Stimulated activated CD8-positive, alpha-beta memory T cell treated with anti-CD3 and anti-CD28 coated beads, Interleukin-4, amount 100 ng/mL, for 4 hours (primary cell): ENCODE measurements around the gene OSGEPL1.
"Not testable (repeated sequence)": the region's sequence is repeated elsewhere in the genome, so short reads cannot be mapped to it uniquely, and the experiment has no call there.

ENCODE experiments used
- DNase-seq, 2 donors: peaks; one replicate each; pipeline ENCODE4 v3.0.0-alpha.2; 2020; ENCODE audit warnings: low read depth in 2 of 2, low spot score in 1 of 2

Gene OSGEPL1

DNA sequence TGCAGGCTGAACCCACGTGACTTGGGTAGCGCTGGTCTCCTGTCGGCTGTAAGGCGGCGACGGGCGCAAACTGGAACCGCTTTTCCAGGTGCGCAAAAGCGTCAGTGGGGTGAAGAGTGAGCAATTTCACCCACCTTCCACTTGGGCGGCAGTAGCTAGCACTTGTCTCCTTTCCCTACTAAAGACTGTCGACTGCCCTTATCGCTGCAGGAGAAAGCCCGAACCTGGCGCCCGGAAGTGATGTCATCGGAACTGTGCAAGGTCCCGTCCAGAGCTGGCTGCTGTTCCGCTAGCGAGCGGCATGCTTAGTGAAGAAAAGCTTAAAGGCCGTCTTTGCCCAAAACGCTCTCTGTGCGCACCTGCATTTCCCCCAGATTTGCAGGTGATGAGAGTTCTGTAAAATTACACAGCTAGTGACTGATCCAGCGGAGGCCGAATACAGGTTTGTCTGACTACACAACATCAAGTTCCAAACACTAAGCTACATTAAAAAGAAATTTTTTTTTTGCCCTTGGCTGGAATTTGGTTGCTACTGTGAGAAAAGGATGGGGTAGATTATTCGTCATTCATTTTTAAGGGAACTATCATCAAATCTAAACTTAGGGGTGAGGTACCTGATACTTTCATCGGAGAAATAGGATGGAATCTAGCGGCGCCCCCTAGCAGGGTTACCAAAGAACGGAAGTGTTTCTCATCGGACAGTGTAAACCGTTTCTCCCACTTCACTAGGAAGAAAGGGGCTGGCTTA is at the start of gene OSGEPL1:
Gene OSGEPL1 (minus strand): TSS at position 242 of the 748 bp plus-strand sequence. CDS start 1,152 bp downstream, outside the sequence.
- DNase-seq = peak; percentile 81 to 86

- no peak for DNase-seq
Observed at GRCh38 chr2:189803431-189803830, 40.8 kb upstream of the OSGEPL1 start.

DNA sequence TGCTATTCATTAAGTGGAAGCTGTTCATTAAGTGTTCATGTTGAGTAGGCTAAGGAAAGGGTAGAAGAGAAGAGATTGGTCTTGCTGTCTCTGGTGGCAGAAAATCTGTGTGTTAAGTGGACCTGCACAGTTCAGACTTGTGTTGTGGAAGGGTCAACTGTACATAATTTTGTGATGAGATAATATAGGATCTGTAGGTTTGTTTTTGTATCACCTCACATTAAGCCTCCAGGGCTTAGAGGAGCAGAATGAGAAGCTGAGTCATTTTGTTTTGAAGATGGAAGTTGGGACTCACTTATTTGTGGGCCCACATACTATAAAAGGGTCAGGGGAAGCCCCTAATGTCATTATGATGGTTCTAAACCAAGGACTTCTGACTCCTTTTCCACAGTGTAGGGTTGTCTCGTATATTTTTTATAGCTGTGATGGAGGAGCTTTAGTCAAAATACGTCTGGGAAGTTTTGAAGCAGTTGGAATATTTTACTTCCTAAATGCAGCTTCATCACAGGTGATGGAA is 39.9 kb upstream of the OSGEPL1 start:
- no peak for DNase-seq

GRCh38 chr2:189799531-189799930 is 36.9 kb upstream of the OSGEPL1 start:
- no peak for DNase-seq

DNA sequence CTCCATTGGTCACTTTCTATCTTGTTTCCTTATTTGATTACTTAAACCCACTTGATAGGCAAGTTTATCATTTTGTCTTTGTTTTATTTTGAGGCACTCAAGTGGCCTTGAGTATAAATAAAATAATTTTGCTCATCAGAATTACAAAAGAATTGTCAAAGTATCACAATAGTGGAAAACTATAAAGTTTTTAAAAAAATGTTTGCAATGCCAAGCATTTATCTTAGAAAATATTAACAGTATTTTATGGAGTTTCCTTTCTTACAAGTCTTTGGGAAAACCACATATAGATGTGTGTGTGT is 36.4 kb upstream of the OSGEPL1 start:
- no peak for DNase-seq

GRCh38 chr2:189798312-189799029 is 35.9 kb upstream of the OSGEPL1 start:
- DNase-seq = no peak

DNA sequence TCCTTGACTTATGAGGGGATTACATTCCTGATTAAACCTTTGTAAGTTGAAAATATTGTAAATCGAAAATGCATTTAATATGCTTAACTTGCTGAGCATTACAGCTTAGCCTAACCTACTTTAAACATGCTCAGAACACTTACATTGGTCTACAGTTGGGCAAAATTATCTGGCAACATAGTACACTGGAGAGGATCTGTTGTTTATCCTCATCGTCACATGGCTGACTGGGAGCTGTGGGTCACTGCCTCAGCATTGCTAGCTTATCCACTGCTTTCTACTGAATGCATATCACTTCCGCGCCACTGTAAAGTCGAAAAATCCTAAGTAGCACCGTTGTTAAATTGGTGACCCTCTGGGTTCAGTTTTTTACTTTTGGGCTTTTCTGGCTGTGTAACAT is 35.3 kb upstream of the OSGEPL1 start:
- no peak for DNase-seq

DNA sequence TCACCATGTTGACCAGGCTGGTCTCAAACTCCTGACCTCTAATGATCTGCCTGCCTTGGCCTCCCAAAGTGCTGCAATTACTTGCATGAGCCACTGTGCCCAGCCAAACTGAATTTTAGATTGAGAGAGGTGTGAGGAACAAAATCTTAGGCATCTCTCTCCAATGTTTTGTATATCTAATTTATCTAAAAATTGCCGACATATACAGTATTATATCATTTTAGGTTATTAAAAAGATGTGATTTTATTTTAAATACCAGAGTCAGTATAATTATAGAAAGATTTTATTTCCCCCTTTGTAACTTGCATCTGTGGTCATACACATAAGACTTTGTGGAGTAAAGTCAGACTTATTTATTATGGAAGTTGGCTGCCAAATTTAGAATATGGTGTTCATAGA is 31.7 kb upstream of the OSGEPL1 start:
- DNase-seq = no peak

GRCh38 chr2:189791338-189792042 is 28.9 kb upstream of the OSGEPL1 start:
- no peak for DNase-seq

DNA sequence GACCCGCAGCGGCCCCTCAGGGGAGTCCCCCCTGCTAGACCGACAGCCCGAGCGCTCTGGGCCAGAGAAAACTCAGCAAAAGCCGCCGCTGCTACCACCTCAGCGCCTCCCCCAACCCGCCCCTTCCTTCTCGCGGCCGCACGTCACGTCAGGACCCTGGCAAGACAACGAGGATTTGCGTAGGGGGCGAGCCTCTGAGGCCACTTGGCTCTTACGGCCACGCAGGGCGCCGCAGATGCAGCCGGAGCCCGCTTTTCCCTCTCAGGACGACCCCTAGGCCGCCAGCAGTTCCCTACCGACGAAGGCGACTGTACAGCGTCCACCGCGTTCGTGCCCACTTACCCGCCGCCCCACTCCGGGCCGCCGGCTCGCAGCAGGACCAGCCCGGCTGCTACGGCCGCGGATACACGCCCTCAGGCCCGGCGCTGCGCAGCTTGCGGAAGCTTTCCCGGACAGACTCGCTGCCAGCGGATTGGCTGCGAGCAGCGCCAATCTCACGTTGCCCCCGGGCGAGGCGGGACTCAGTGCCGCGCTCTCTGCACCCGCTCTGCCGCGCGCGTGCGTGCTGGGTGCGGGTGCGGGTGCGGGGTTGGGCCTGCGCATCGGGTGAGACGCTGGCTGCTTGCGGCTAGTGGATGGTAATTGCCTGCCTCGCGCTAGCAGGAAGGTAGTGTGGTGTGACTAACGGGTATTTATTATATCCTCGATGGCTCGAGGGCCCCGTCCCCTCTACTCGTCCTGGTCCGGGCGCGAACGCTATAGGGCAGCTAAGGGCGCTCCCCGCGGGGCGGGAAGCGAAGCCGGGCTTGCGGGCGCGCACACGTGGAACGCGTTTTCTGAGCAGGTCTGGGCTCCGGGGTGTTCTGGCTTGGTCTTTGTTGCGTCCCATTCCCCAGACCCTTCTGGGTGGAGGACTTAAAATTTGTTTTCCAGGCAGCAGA is 21.6 kb upstream of the OSGEPL1 start, which contains the start of the genes ORMDL1 and PMS1:
Gene ORMDL1 (minus strand): TSS at position 413 of the 941 bp plus-strand sequence. CDS start 1,744 bp downstream, outside the sequence.
Gene PMS1 (plus strand): TSS at position 524 of the 941 bp plus-strand sequence. CDS start 7,360 bp downstream, outside the sequence.
- peak; percentile 77 to 90 for DNase-seq

DNA sequence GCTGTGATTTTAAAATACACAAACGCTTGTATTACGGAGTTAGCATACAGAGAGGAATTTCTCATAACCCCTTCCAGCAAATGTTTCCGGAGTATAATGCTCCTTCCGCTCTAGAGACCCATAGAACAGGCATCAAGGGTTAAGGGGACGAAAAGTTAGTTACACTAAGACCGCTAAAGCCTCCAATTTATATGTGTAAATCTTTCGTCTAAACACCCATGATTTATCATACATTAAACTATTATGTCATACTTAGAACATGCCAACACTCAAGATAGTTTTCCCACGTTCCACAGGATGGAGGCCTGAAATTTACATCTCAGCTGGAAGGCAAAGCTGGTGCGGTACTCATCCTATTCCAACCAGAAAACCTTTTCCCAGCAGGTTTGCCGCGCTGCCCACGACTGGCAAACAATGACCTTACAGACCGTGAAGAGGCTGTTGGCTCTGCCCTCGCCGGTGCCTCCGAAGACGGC is 20.9 kb upstream of the OSGEPL1 start:
- no peak for DNase-seq

- DNase-seq = no peak
Observed at GRCh38 chr2:189782221-189782671, 19.7 kb upstream of the OSGEPL1 start.

DNA sequence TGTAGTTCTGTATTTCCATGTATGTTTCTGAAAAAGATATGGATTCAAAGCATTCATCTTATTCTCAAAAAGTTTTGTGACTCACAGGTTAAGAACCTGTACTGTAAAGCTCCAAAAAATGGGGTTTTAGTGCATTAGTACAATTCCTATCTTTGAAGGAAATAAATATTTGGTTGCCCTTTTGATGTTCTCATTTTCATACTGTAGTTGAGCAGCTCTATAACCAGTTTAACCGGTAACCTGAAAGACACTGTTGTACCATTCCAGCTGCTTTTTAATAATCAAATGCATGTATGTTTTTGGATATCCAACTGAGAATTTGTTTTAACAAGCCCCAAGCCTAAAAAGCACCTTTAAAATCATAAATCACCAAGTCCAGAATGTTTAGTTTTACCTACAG is 9.6 kb upstream of the OSGEPL1 start:
- no peak for DNase-seq

DNA sequence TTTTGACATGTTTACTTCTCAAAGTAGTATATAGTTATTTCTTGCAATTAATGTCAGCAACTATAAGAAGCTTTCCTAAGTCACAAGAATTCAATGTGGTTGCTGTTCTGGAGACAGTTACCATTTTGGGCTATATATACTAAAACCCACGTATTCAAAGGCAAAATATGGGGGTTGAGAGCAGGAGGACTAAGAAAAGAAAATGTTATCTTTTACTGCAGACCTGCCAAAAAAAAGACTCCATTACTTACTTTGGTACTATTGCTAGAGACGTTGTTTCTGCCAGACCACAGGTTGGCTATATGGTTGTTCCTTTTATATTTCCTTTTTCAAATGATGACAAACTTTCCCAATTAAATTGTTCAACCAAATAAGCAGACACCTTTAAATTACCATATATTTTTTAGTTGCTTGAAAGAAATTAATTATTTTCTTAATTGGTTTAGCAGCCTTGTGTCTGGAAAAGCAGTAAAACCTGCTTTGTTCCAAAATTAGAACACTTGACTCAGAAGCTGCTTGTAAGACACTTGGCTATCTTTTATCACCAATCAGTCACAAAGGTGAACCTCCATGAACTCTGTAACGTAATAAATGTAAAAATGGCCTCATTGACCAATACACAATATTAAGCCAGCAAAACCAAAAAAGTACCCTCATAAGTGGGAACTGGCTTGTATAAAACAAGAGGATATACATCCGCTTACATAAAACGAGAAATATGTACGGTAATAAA is 8.2 kb upstream of the OSGEPL1 start:
- no peak for DNase-seq

DNA sequence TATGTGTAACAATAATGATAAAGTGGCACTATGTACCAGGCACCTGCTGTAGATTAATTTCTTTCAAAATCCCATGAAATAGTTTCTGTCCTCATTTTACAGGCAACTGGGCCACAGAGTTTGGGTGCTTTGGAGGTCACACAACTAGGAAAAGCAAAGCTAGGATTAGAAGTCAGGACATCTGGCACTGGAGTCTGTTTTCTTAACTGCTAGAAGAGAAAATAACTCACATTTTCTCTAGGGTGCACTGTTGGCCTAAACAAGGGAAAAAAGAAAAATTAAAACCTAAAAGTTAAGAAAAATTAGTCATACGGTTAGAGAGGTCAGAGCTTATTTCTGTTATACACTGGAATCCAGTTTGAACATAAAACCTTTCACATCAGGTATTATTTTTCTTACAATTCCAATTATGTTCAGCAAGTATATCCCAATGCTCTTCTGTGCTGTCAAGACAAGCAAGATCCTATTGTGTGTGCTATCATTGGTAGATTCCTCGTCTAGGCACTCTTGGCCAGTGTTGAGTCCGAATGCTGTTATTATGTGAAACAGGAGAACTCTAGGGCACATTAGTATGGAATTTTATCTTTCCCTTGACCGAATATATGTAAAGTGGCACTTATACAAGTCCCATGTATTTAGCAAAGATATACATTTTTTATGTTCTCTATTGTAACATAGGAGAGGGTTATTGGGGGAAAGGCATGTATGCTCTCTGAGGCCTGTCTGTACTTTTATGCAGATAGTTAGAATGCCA is 1.5 kb upstream of the OSGEPL1 start:
- no peak for DNase-seq

- no peak for DNase-seq
Observed at GRCh38 chr2:189762229-189762550, 402 bp downstream of the OSGEPL1 start.

GRCh38 chr2:189760154-189760553 is 2.4 kb downstream of the OSGEPL1 start:
- DNase-seq = not testable (repeated sequence)

DNA sequence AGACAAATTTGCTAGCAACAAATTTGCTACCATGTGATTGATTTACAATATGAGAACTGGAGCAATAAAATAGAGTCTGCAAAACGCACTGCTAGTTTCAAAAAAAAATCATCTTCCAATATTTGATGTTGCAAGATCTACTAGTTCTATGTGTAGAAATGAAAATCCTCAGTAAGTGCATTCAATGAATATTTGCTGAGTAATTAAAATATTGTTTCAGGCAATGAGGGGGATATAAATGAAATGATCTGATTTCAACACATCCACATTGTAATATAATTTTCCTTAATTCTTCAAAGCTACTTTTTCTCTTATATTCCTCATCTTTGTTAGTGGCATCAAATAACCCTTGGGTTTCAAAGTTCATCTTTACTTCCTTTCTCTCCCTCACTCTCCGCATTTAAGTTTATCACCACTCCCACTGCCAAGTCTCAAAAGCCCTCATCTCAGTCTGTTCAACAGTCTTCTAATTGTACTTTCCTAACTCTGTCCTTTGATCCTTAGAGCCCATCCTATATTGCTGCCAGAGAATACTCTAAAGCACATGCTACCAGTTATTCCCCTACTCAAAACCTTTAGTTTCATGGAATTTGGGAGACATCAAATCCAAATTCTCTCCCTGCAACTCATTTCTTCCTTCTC is 6.2 kb downstream of the OSGEPL1 start:
- DNase-seq = no peak
